Upper lobe of left lung (tissue), 4 donors: ENCODE data around the gene HID1.

Experiments used
- CTCF ChIP-seq, 6 experiments: fragments of 450-650 bp in 4 of 6; fragments of 200-600 bp in 2 of 6; sonication (generic) in 2 of 6; IDR thresholded peaks; one replicate each; pipeline ENCODE4 v1.5.1; 2016 to 2019; ENCODE audit warnings: antibody characterized with exemption in 6 of 6
- POLR2AphosphoS5 ChIP-seq, 2 donors: sonication (generic); formaldehyde crosslinking; IDR thresholded peaks; one replicate each; pipeline ENCODE4 v1.5.1; 2017; ENCODE audit warnings: antibody characterized with exemption in 2 of 2

DNA sequence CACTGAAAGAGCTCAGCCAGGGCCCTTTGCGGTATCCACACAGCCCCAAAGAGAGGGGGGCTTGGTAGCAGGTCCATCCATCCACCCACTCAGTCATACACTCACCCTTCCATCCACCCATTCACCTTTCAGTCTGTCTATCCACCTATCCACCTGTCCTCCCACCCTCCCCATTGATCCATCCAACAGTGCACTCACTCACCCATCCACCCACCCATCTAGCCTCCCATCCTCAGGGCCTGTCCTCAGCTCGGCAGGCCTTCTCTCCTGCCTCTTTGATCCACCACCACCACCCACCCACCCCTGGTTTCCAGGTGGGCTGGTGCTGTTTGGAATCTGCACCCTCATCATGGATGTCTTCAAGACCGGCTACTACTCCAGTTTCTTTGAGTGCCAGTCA is 47.3 kb downstream of the HID1 start:
- no peak for TF ChIP-seq CTCF (IDR thresholded peaks at IDR 0.05)
- no peak for TF ChIP-seq POLR2AphosphoS5 (IDR thresholded peaks at IDR 0.05)
